Endothelial cell (in vitro differentiated cells): ENCODE data around the gene ST7. TPM values are rescaled to one million over a fixed set of nuclear protein-coding genes. Genes with fewer than 3 reads are reported as not detected.
"Not testable (repeated sequence)": the region's sequence is repeated elsewhere in the genome, so short reads cannot be mapped to it uniquely, and the experiment has no call there.

ENCODE experiments used
- DNase-seq: peaks from one replicate; pipeline ENCODE4 v3.0.0; 2021; ENCODE audit warnings: low spot score
- H3K27ac Mint-ChIP-seq: one replicate; pipeline ENCODE4 v1.8.0; 2021; ENCODE audit warnings: mixed read lengths, inconsistent platforms; ENCODE audit not compliant: unreplicated experiment
- H3K27me3 Mint-ChIP-seq: one replicate; pipeline ENCODE4 v1.8.0; 2021; ENCODE audit warnings: mild to moderate bottlenecking, moderate library complexity, mixed read lengths, inconsistent platforms; ENCODE audit not compliant: unreplicated experiment
- H3K36me3 Mint-ChIP-seq: one replicate; pipeline ENCODE4 v1.8.0; 2021; ENCODE audit warnings: mild to moderate bottlenecking, low read depth, mixed read lengths, inconsistent platforms; ENCODE audit not compliant: unreplicated experiment
- H3K4me1 Mint-ChIP-seq: one replicate; pipeline ENCODE4 v1.8.0; 2021; ENCODE audit warnings: mild to moderate bottlenecking, mixed read lengths, inconsistent platforms; ENCODE audit not compliant: unreplicated experiment
- H3K4me3 Mint-ChIP-seq: one replicate; pipeline ENCODE4 v1.8.0; 2021; ENCODE audit warnings: mild to moderate bottlenecking, mixed read lengths, inconsistent platforms; ENCODE audit not compliant: unreplicated experiment
- H3K9me3 Mint-ChIP-seq: one replicate; pipeline ENCODE4 v1.8.0; 2021; ENCODE audit warnings: mixed read lengths, inconsistent platforms; ENCODE audit not compliant: unreplicated experiment
- total RNA-seq: library from RNA; stranded (reverse); fragmentation: NEBNext Ultra II Directional; extraction: Animal tissue kit (Norgen Biotek cat#: 25700); gene quantifications from one replicate; pipeline ENCODE4 v1.2.1, GENCODE V29; 2021; ENCODE audit not compliant: unreplicated experiment
- TF ChIP-seq, protein P1 (sequence below): fragments of 200-600 bp; sonication (generic); IDR thresholded peaks from one replicate; pipeline ENCODE4 v1.5.0; 2021; ENCODE audit warnings: antibody characterized with exemption; ENCODE audit not compliant: unreplicated experiment

ST7 gene
- total RNA-seq, 1 donor from 2014 or later = 44.1 TPM

DNA sequence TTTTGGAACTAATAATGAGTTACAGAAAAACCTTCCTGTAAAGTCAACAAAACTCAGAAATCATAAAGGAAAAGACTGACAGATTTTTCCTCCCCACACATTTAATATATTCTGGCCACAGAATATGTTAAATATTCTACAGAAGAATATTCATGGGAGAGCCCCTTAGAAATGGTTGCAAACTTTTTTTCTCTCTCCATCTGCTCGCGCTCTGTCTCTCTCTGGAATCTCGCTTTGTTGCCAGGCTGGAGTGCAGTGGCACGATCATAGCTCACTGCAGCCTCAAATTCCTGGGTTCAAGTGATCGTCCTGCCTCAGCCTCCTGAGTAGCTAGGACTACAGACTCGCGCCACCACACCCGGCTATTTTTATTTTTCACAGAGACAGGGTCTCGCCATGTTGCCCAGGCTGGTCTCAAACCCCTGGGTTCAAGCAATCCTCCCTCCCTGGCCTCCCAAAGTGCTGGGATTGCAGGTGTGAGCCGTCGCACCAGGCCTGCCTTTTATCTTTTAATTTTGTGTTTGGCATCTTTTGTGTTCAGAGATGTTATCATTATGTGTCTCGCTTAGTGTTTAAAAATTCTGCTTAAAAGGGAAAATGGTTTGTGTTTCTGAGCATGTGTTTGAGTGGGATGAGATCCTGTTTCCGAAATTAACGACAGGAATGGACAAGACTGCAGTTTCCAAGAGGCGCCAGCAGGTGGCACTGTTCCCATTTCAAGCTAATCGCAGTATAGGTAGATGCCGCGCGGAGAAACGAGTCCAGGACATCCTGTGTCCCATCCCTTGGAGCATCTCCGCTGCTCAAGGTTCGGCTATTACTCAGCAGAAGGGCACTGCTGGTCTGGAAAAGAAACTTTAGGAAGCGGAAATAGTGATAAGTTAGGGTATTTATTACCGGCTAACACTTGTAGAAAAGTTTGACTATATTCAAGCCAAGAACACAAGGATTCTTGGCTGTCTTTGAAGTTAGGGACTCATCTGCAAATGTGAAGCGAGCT, 23.1 kb upstream of the ST7 start:
- Mint-ChIP-seq H3K27ac (peak overlapping the region; percentile 59), H3K4me1 (peaks cover 8% of the 10 kb centered on the region), H3K4me3 (no peak overlapping the region), H3K9me3 (no peaks in the 10 kb centered on the region), H3K27me3 (peaks cover 8% of the 10 kb centered on the region), H3K36me3 (no peaks in the 10 kb centered on the region)
- DNase-seq = peak; percentile 82
- TF ChIP-seq, protein P1, sequence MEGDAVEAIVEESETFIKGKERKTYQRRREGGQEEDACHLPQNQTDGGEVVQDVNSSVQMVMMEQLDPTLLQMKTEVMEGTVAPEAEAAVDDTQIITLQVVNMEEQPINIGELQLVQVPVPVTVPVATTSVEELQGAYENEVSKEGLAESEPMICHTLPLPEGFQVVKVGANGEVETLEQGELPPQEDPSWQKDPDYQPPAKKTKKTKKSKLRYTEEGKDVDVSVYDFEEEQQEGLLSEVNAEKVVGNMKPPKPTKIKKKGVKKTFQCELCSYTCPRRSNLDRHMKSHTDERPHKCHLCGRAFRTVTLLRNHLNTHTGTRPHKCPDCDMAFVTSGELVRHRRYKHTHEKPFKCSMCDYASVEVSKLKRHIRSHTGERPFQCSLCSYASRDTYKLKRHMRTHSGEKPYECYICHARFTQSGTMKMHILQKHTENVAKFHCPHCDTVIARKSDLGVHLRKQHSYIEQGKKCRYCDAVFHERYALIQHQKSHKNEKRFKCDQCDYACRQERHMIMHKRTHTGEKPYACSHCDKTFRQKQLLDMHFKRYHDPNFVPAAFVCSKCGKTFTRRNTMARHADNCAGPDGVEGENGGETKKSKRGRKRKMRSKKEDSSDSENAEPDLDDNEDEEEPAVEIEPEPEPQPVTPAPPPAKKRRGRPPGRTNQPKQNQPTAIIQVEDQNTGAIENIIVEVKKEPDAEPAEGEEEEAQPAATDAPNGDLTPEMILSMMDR = peak; percentile 99

DNA sequence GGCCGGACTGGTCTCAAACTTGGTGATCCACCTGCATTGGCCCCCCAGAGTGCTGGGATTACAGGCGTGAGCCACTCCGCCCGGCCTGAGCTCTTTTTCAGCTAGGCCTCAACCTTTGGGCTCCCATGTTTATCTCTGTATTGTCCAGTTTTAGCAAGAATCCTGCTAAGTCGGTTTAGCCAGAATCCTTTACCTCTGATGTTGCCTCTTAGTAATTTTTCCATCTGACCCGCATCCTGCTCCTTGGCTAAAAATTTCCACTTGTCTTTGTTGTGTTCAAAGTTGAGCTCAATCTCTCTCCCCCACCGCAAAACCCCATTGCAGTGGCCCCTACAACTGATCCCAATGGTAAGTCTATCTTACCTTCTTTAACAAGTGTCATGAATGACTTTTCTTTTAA, 20.7 kb upstream of the ST7 start:
- Mint-ChIP-seq H3K4me3 (no peak overlapping the region), H3K27ac (peak overlapping the region; percentile 18), H3K9me3 (no peaks in the 10 kb centered on the region), H3K4me1 (peaks cover 10% of the 10 kb centered on the region), H3K36me3 (no peaks in the 10 kb centered on the region), H3K27me3 (peaks cover 8% of the 10 kb centered on the region)
- TF ChIP-seq, protein P1 = no peak
- no peak for DNase-seq

DNA sequence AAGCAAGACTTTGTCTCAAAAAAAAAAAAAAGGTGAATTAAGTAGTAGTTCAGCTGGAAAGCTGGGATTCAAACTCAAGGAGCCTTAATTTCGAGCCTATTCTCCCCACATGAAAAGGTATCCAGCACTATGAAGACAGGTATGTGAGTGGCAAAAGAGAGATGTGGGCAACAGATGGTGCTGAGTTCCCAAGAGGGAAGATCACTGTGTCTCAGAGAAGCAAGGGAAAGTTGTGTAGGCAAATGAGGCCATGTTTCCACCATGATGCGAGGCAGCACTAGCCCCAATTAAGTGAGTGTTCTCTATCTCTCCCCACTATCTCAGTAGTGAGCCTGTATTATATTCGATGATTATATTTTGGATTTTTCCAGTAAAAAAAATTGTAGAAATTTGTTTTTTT, 19.8 kb upstream of the ST7 start:
- no peaks in the 10 kb centered on the region for H3K36me3 Mint-ChIP-seq
- no peak for DNase-seq
- no peaks in the 10 kb centered on the region for H3K9me3 Mint-ChIP-seq
- peaks cover 10% of the 10 kb centered on the region for H3K4me1 Mint-ChIP-seq
- H3K4me3 Mint-ChIP-seq = no peak overlapping the region
- H3K27me3 Mint-ChIP-seq = peaks cover 6% of the 10 kb centered on the region
- TF ChIP-seq, protein P1 = no peak
- no peak overlapping the region for H3K27ac Mint-ChIP-seq

DNA sequence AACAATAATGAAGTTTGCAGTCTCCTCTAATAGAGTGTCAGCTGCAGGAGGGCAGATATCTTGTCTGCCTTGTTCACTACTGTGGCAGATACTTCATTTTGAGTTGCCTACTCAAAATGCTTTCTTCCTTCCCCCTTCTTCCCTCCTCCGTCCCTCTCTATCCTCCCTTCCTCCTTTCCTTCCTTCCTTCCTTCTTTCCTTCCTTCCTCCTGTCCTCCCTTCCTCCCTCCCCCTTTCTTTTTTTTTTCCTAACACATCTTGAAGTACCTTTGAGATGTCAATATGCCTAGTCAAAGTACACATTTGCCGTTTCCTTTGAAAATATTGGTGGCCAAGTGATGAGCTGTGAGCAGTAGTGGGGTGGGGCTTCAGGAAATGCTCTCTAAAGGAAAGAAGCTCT, 18.7 kb upstream of the ST7 start:
- Mint-ChIP-seq H3K36me3 (no peaks in the 10 kb centered on the region), H3K27me3 (peaks cover 7% of the 10 kb centered on the region), H3K4me3 (no peak overlapping the region), H3K9me3 (no peaks in the 10 kb centered on the region), H3K4me1 (peaks cover 10% of the 10 kb centered on the region), H3K27ac (no peak overlapping the region)
- DNase-seq = no peak
- TF ChIP-seq, protein P1 = no peak

DNA sequence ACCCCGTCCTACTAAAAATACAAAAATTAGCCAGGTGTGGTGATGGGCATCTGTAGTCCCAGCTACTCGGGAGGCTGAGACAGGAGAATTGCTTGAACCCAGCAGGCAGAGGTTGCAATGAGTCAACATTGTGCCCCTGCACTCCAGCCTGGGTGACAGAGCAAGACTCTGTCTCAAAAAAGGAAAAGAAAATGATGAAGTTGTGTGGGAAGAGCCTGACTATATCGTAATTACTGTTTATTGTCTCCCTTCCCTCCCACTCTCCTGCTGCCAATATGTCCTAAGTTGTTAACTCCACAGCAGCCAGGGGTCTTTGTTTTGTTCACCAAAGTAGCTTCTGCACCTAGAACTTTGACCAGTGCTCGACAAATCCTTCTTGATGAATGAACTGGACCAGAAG, 16.5 kb upstream of the ST7 start:
- not testable (repeated sequence) for H3K27ac Mint-ChIP-seq, H3K36me3 Mint-ChIP-seq, H3K9me3 Mint-ChIP-seq, H3K27me3 Mint-ChIP-seq, H3K4me3 Mint-ChIP-seq, DNase-seq, H3K4me1 Mint-ChIP-seq
